K562 (cell line): ENCODE results near the gene LAMTOR4. TPM values are rescaled to one million over a fixed set of nuclear protein-coding genes. Genes with fewer than 3 reads are reported as not detected.

Source experiments
- ETV6 ChIP-seq, 3 experiments: fragments of 150-350 bp in 1 of 3; sonication (generic) in 1 of 3; formaldehyde crosslinking in 1 of 3; IDR thresholded peaks; 2 replicates each; pipeline versions ENCODE4 v1.6.1 to v1.8.0; 2014 to 2022; ENCODE audit warnings: borderline replicate concordance in 2 of 3, low read depth in 2 of 3, antibody characterized with exemption in 1 of 3, low read length in 1 of 3, mild to moderate bottlenecking in 1 of 3, missing genetic modification reagents in 1 of 3
- EWSR1 ChIP-seq: fragments of 450-650 bp; IDR thresholded peaks from 2 replicates; pipeline ENCODE4 v1.6.1; 2018; ENCODE audit warnings: borderline replicate concordance, mild to moderate bottlenecking, low read depth, moderate library complexity; ENCODE audit not compliant: partially characterized antibody
- MAZ ChIP-seq, 2 experiments: fragments of 450-650 bp in 1 of 2; sonication (generic) in 1 of 2; formaldehyde crosslinking; IDR thresholded peaks in 1 of 2; conservative IDR thresholded peaks in 1 of 2; 2 replicates each; pipeline versions ENCODE4 v1.4.0 to v1.5.0; 2020; ENCODE audit warnings: mild to moderate bottlenecking in 1 of 2, missing genetic modification reagents in 1 of 2
- TCF3 ChIP-seq: sonication (generic); formaldehyde crosslinking; IDR thresholded peaks from 2 replicates; pipeline ENCODE4 v1.4.0; 2020; ENCODE audit warnings: mild to moderate bottlenecking, missing genetic modification reagents
- polyA plus RNA-seq, 8 experiments: library from polyadenylated mRNA; depleted of rRNA in 4 of 8; stranded (reverse) in 5 of 8; unstranded in 3 of 8; fragments of >200 nt; fragmentation: Nextera tagmentation in 2 of 8; fragmentation: Illumina TruSeq in 1 of 8; extraction: Ambion mirVana in 2 of 8; extraction: Trizol in 1 of 8; gene quantifications; 2 replicates each; pipeline versions ENCODE4 v1.2.1 to v1.2.3, GENCODE V29; 2011 to 2014; ENCODE audit warnings: inconsistent platforms in 1 of 8, missing spikeins in 1 of 8
- total RNA-seq, 7 experiments: library from RNA; depleted of rRNA in 6 of 7; stranded (reverse); fragments of >200 nt in 6 of 7; fragmentation: Illumina TruSeq in 2 of 7; extraction: Trizol in 2 of 7; gene quantifications; 2 replicates each; pipeline versions ENCODE4 v1.2.1 to v1.2.3, GENCODE V29; 2011 to 2021; ENCODE audit warnings: low replicate concordance in 1 of 7
- TF ChIP-seq, protein P1 (sequence below): sonication (generic); formaldehyde crosslinking; IDR thresholded peaks from 2 replicates; pipeline ENCODE4 v1.8.0; 2023; ENCODE audit warnings: missing genetic modification reagents, mild to moderate bottlenecking, borderline replicate concordance
- TF ChIP-seq, protein P2 (sequence below), 2 experiments: fragments of 450-650 bp in 1 of 2; IDR thresholded peaks; 2 replicates each; pipeline ENCODE4 v1.6.1; 2011 to 2017; ENCODE audit warnings: low read depth in 2 of 2, antibody characterized with exemption in 1 of 2, borderline replicate concordance in 1 of 2, low read length in 1 of 2, mild to moderate bottlenecking in 1 of 2, mixed read lengths in 1 of 2; ENCODE audit not compliant: control insufficient read depth in 1 of 2
- TF ChIP-seq, protein P3 (sequence below): sonication (generic); formaldehyde crosslinking; IDR thresholded peaks from 2 replicates; pipeline ENCODE4 v1.8.0; 2022; ENCODE audit warnings: mild to moderate bottlenecking, missing genetic modification reagents
- TF ChIP-seq, protein P4 (sequence below): fragments of 450-650 bp; formaldehyde crosslinking; IDR thresholded peaks from 2 replicates; pipeline ENCODE4 v1.4.0; 2020; ENCODE audit warnings: mild to moderate bottlenecking, mixed read lengths

LAMTOR4 gene
- total and polyA plus RNA-seq, 9 of the 15 experiments (the other 6 are each of a cell fraction or from before 2014, with no cell fraction given): 79.6 to 314 (median 195) TPM

DNA sequence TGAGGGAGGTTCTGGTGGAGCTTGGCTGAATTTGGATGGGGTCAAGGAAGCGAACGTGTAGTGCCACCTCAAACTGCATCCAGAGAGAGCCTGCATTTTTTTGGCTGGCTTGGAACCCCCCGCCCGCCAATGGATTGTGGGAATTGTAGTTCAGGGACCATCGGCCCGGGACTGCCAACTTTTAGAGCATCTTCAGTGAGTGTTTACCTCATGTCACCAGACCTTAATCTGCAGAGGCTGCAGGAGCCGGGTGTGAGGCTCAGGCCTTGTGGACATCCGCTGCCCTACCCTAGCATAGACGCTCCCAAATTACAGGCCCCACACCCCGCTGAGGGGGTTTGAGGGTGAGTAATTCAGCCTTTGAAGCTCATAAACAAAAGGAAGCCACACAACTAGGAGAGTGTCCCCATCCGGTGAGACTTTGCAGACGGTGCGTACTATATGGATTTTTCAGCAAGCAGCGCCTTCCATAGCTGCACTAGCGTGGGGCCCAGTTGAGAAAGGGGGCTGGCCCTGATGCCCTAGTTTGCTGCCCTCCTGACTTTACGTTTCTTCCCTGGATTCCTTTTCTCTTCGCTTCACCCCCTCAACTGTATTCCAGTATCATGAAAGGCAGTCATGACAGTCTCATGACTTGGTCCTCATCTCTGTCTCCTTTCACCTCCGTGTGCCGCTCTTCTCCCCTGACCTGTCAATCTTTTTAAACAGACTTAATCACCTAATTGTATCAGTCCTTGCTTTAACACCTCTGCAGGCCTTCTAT, 28.6 kb upstream of the LAMTOR4 start (continued):
- TF ChIP-seq, protein P1, sequence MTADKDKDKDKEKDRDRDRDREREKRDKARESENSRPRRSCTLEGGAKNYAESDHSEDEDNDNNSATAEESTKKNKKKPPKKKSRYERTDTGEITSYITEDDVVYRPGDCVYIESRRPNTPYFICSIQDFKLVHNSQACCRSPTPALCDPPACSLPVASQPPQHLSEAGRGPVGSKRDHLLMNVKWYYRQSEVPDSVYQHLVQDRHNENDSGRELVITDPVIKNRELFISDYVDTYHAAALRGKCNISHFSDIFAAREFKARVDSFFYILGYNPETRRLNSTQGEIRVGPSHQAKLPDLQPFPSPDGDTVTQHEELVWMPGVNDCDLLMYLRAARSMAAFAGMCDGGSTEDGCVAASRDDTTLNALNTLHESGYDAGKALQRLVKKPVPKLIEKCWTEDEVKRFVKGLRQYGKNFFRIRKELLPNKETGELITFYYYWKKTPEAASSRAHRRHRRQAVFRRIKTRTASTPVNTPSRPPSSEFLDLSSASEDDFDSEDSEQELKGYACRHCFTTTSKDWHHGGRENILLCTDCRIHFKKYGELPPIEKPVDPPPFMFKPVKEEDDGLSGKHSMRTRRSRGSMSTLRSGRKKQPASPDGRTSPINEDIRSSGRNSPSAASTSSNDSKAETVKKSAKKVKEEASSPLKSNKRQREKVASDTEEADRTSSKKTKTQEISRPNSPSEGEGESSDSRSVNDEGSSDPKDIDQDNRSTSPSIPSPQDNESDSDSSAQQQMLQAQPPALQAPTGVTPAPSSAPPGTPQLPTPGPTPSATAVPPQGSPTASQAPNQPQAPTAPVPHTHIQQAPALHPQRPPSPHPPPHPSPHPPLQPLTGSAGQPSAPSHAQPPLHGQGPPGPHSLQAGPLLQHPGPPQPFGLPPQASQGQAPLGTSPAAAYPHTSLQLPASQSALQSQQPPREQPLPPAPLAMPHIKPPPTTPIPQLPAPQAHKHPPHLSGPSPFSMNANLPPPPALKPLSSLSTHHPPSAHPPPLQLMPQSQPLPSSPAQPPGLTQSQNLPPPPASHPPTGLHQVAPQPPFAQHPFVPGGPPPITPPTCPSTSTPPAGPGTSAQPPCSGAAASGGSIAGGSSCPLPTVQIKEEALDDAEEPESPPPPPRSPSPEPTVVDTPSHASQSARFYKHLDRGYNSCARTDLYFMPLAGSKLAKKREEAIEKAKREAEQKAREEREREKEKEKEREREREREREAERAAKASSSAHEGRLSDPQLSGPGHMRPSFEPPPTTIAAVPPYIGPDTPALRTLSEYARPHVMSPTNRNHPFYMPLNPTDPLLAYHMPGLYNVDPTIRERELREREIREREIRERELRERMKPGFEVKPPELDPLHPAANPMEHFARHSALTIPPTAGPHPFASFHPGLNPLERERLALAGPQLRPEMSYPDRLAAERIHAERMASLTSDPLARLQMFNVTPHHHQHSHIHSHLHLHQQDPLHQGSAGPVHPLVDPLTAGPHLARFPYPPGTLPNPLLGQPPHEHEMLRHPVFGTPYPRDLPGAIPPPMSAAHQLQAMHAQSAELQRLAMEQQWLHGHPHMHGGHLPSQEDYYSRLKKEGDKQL: no peak
- TF ChIP-seq, protein P2, sequence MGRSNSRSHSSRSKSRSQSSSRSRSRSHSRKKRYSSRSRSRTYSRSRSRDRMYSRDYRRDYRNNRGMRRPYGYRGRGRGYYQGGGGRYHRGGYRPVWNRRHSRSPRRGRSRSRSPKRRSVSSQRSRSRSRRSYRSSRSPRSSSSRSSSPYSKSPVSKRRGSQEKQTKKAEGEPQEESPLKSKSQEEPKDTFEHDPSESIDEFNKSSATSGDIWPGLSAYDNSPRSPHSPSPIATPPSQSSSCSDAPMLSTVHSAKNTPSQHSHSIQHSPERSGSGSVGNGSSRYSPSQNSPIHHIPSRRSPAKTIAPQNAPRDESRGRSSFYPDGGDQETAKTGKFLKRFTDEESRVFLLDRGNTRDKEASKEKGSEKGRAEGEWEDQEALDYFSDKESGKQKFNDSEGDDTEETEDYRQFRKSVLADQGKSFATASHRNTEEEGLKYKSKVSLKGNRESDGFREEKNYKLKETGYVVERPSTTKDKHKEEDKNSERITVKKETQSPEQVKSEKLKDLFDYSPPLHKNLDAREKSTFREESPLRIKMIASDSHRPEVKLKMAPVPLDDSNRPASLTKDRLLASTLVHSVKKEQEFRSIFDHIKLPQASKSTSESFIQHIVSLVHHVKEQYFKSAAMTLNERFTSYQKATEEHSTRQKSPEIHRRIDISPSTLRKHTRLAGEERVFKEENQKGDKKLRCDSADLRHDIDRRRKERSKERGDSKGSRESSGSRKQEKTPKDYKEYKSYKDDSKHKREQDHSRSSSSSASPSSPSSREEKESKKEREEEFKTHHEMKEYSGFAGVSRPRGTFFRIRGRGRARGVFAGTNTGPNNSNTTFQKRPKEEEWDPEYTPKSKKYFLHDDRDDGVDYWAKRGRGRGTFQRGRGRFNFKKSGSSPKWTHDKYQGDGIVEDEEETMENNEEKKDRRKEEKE (IDR thresholded peaks at IDR 0.05; ENCODE audit: borderline replicate concordance in 1 of 2, control insufficient read depth in 1 of 2, low read depth in 2 of 2, low read length in 1 of 2): no peak
- TF ChIP-seq ETV6 (IDR thresholded peaks at IDR 0.05; ENCODE audit: borderline replicate concordance in 1 of 2, low read depth in 2 of 2, low read length in 1 of 2): no peak
- no peak for TF ChIP-seq ETV6 (CRISPR knock-in tag; IDR thresholded peaks at IDR 0.05; ENCODE audit: borderline replicate concordance)
- TF ChIP-seq, protein P3, sequence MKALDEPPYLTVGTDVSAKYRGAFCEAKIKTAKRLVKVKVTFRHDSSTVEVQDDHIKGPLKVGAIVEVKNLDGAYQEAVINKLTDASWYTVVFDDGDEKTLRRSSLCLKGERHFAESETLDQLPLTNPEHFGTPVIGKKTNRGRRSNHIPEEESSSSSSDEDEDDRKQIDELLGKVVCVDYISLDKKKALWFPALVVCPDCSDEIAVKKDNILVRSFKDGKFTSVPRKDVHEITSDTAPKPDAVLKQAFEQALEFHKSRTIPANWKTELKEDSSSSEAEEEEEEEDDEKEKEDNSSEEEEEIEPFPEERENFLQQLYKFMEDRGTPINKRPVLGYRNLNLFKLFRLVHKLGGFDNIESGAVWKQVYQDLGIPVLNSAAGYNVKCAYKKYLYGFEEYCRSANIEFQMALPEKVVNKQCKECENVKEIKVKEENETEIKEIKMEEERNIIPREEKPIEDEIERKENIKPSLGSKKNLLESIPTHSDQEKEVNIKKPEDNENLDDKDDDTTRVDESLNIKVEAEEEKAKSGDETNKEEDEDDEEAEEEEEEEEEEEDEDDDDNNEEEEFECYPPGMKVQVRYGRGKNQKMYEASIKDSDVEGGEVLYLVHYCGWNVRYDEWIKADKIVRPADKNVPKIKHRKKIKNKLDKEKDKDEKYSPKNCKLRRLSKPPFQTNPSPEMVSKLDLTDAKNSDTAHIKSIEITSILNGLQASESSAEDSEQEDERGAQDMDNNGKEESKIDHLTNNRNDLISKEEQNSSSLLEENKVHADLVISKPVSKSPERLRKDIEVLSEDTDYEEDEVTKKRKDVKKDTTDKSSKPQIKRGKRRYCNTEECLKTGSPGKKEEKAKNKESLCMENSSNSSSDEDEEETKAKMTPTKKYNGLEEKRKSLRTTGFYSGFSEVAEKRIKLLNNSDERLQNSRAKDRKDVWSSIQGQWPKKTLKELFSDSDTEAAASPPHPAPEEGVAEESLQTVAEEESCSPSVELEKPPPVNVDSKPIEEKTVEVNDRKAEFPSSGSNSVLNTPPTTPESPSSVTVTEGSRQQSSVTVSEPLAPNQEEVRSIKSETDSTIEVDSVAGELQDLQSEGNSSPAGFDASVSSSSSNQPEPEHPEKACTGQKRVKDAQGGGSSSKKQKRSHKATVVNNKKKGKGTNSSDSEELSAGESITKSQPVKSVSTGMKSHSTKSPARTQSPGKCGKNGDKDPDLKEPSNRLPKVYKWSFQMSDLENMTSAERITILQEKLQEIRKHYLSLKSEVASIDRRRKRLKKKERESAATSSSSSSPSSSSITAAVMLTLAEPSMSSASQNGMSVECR (CRISPR knock-in tag): no peak
- no peak for TF ChIP-seq TCF3 (CRISPR knock-in tag)
- TF ChIP-seq, protein P4, sequence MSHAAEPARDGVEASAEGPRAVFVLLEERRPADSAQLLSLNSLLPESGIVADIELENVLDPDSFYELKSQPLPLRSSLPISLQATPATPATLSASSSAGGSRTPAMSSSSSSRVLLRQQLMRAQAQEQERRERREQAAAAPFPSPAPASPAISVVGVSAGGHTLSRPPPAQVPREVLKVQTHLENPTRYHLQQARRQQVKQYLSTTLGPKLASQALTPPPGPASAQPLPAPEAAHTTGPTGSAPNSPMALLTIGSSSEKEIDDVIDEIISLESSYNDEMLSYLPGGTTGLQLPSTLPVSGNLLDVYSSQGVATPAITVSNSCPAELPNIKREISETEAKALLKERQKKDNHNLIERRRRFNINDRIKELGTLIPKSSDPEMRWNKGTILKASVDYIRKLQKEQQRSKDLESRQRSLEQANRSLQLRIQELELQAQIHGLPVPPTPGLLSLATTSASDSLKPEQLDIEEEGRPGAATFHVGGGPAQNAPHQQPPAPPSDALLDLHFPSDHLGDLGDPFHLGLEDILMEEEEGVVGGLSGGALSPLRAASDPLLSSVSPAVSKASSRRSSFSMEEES (CRISPR knock-in tag): no peak
- no peak for TF ChIP-seq EWSR1
- TF ChIP-seq MAZ (CRISPR knock-in tag; conservative IDR thresholded peaks at IDR 0.05 in 1 of 2, IDR thresholded peaks at IDR 0.05 in 1 of 2): no peak
